ENCODE measurements around the gene GNRH2. TPM values are rescaled to one million over a fixed set of nuclear protein-coding genes. Genes with fewer than 3 reads are reported as not detected.

Gene GNRH2
- total RNA-seq, 1 donor from 2014 or later = 0.75 TPM

- no peak overlapping the region for H3K27ac Mint-ChIP-seq
- CTCF ChIA-PET = interaction anchor here (2.2 kb wide), 1 partner anchor 11 kb away, joined by 5 read pairs; no protein-coding TSS in a partner anchor
These were observed 1.5 kb upstream of the GNRH2 start for GRCh38 chr20:3041854-3042409.

DNA sequence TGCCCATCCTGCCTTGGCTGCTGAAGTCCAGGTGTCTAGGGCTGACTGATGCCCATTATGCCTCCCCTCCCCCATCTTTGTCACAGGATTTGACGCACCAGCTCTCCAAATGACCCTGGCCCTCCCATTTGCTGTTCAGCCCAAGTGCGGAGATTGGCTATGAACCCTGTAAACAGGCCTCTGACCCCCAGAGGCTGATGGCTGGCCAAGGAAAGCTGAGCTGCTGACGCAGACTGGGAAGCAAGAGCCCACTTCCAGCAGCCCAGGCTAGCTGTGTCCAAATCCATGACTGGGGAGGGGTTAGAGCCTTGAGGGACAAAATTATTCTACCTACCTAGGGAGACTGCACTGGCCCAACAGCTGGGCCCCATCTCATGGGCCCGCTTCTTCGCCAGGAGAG lies 797 bp upstream of the GNRH2 start:
- Mint-ChIP-seq H3K4me1 (peaks cover 14% of the 10 kb centered on the region), H3K36me3 (ENCODE audit: low read depth) (peaks cover 30% of the 10 kb centered on the region), H3K27ac (no peak overlapping the region), H3K9me3 (no peaks in the 10 kb centered on the region), H3K27me3 (no peaks in the 10 kb centered on the region), H3K4me3 (no peak overlapping the region)
- intact Hi-C loops (cut with micrococcal nuclease) = loop anchor here (10.0 kb wide), 1 partner anchor 972 kb away; the partner anchor contains the start of gene RNF24
- ATAC-seq (ENCODE audit: low read depth) (no peak), DNase-seq (no peak)
- TF ChIP-seq CTCF (IDR thresholded peaks at IDR 0.05) = no peak
- ChIA-PET POLR2A (no interaction called here), CTCF (interaction anchor here (2.2 kb wide), 1 partner anchor 11 kb away, joined by 5 read pairs; no protein-coding TSS in a partner anchor)

More at GRCh38 chr20:3041854-3042409, 1.5 kb upstream of the GNRH2 start:
- Mint-ChIP-seq H3K27me3 (no peaks in the 10 kb centered on the region), H3K4me3 (no peak overlapping the region), H3K36me3 (ENCODE audit: low read depth) (peaks cover 36% of the 10 kb centered on the region), H3K4me1 (peaks cover 12% of the 10 kb centered on the region), H3K9me3 (no peaks in the 10 kb centered on the region)
- intact Hi-C loops (cut with micrococcal nuclease) = loop anchor here (10.0 kb wide), 1 partner anchor 973 kb away; the partner anchor contains the start of gene RNF24
- no peak for DNase-seq
- ATAC-seq (ENCODE audit: low read depth) = no peak
- TF ChIP-seq CTCF (IDR thresholded peaks at IDR 0.05) = no peak
- POLR2A ChIA-PET = no interaction called here

- peak overlapping the region; percentile 89 for H3K27ac Mint-ChIP-seq
- peaks cover 14% of the 10 kb centered on the region for H3K4me1 Mint-ChIP-seq
These were observed 1.0 kb downstream of the GNRH2 start for GRCh38 chr20:3044336-3044965.

DNA sequence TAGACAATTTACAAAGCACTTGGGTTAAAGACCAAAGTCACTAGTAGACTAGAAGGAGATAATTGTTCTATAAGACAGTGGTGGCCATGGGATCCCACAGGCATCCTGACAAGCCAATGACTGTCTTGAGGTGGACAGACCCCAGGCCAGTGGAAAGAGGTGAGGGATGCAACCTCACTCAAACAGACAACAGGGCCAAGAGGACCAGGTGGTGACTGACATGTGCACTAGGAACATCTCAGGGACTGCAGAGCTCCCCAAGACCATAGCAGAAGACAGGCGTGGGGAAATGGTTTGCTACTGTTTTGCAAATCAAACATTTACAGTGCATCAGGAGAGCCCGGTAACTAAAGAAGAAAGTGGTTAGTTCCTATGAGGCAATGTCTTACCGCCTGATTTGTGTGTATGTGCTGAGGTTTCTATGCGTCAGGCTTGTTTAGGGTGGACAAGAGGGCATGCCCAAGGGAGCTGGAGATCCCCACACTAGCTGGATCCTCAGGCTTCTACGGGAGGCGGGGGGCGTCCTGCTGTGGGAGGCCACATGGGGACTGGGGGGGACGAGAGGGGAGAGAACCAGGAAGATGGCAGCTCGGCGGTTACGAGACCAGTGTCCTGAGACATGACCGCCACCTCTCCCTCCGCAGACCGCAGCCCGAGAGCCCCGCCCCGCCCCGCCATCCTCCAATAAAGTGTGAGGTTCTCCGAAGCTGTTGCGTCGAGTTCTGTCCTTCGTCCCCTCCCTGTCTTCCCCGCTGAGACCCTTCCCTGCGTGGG lies 1.8 kb downstream of the GNRH2 start:
- ATAC-seq (ENCODE audit: low read depth) (peak; percentile 61), DNase-seq (peak; percentile 15)
- H3K27me3 Mint-ChIP-seq = no peaks in the 10 kb centered on the region
- peak overlapping the region; percentile 89 for H3K27ac Mint-ChIP-seq
- CTCF ChIA-PET = no interaction called here
- no peaks in the 10 kb centered on the region for H3K9me3 Mint-ChIP-seq
- POLR2A ChIA-PET = interaction anchor here (0.5 to 2.1 kb wide), 12 partner anchors 8 to 827 kb away, joined by 3 to 7 read pairs (median 4); partner anchors contain the start of genes FASTKD5, OXT, PTPRA and UBOX5
- intact Hi-C loops (cut with micrococcal nuclease) = loop anchor here (1.0 to 10.0 kb wide), 10 partner anchors 48 to 1928 kb away; partner anchors contain the start of genes ADISSP, DDRGK1, IDH3B and NOP56
- H3K4me3 Mint-ChIP-seq = peak overlapping the region; percentile 84
- H3K36me3 Mint-ChIP-seq (ENCODE audit: low read depth) = peaks cover 32% of the 10 kb centered on the region
- peaks cover 14% of the 10 kb centered on the region for H3K4me1 Mint-ChIP-seq
- no peak for TF ChIP-seq CTCF (IDR thresholded peaks at IDR 0.05)

More at GRCh38 chr20:3044336-3044965, 1.0 kb downstream of the GNRH2 start:
- no peaks in the 10 kb centered on the region for H3K9me3 Mint-ChIP-seq
- DNase-seq (no peak), ATAC-seq (ENCODE audit: low read depth) (no peak)
- no peak for TF ChIP-seq CTCF (IDR thresholded peaks at IDR 0.05)
- no peaks in the 10 kb centered on the region for H3K27me3 Mint-ChIP-seq
- POLR2A ChIA-PET = interaction anchor here (1.0 to 2.1 kb wide), 5 partner anchors 11 to 241 kb away, joined by 3 to 5 read pairs (median 4); partner anchors contain the start of gene PTPRA
- intact Hi-C loops (cut with micrococcal nuclease) = loop anchor here (2.0 to 10.0 kb wide), 3 partner anchors 48 to 970 kb away; partner anchors contain the start of gene RNF24
- H3K4me3 Mint-ChIP-seq = peak overlapping the region; percentile 84
- CTCF ChIA-PET = no interaction called here
- H3K36me3 Mint-ChIP-seq (ENCODE audit: low read depth) = peaks cover 28% of the 10 kb centered on the region

Data from activated B cell treated with CpG ODN at 0.5 μM for 24 hours (primary cell).